Immature natural killer cell (primary cell): ENCODE data around the gene KCNK4. TPM values are rescaled to one million over a fixed set of nuclear protein-coding genes. Genes with fewer than 3 reads are reported as not detected.
A peak's percentile ranks its signal among the peaks of the same experiment; 100 is the strongest.
"Not testable (repeated sequence)": the region's sequence is repeated elsewhere in the genome, so short reads cannot be mapped to it uniquely, and the experiment has no call there.

Experiments
- DNase-seq, 3 donors: peaks; one replicate each; pipeline ENCODE4 v3.0.0; 2022; ENCODE audit warnings: mixed read lengths in 1 of 3
- H3K27ac Mint-ChIP-seq, 6 donors: one replicate each; pipeline ENCODE4 v1.8.0; 2020; ENCODE audit warnings: mixed read lengths in 6 of 6, mild to moderate bottlenecking in 5 of 6, inconsistent platforms in 4 of 6, moderate library complexity in 3 of 6
- H3K27me3 Mint-ChIP-seq, 3 donors: one replicate each; pipeline ENCODE4 v1.8.0; 2020 to 2021; ENCODE audit warnings: low read depth in 3 of 3, mild to moderate bottlenecking in 3 of 3, mixed read lengths in 3 of 3, moderate library complexity in 3 of 3, inconsistent platforms in 1 of 3
- H3K36me3 Mint-ChIP-seq, 3 donors: one replicate each; pipeline ENCODE4 v1.8.0; 2020; ENCODE audit warnings: mixed read lengths in 3 of 3, inconsistent platforms in 2 of 3, mild to moderate bottlenecking in 2 of 3
- H3K4me1 Mint-ChIP-seq, 2 donors: one replicate each; pipeline ENCODE4 v1.8.0; 2020; ENCODE audit warnings: inconsistent platforms in 2 of 2, mild to moderate bottlenecking in 2 of 2, mixed read lengths in 2 of 2, moderate library complexity in 1 of 2
- H3K4me3 Mint-ChIP-seq, 5 donors: one replicate each; pipeline ENCODE4 v1.8.0; 2020; ENCODE audit warnings: mild to moderate bottlenecking in 5 of 5, mixed read lengths in 5 of 5, inconsistent platforms in 3 of 5, moderate library complexity in 3 of 5
- H3K9me3 Mint-ChIP-seq, 6 donors: one replicate each; pipeline ENCODE4 v1.8.0; 2020; ENCODE audit warnings: mild to moderate bottlenecking in 6 of 6, mixed read lengths in 6 of 6, inconsistent platforms in 4 of 6, moderate library complexity in 3 of 6
- polyA plus RNA-seq, 3 donors: library from polyadenylated mRNA; unstranded; fragments of 300-500 nt; fragmentation: Illumina TruSeq; gene quantifications; one replicate each; pipeline ENCODE4 v1.2.3, GENCODE V29; 2021

KCNK4 gene
- polyA plus RNA-seq, 3 donors from 2014 or later: not detected

GRCh38 chr11:64306563-64306875 is 15.4 kb downstream of the KCNK4 start:
- peaks cover 30 to 33% of the 10 kb centered on the region in 2 donors for H3K4me1 Mint-ChIP-seq

GRCh38 chr11:64306876-64307622 is 15.9 kb downstream of the KCNK4 start:
- peaks cover 30 to 33% of the 10 kb centered on the region in 2 donors for H3K4me1 Mint-ChIP-seq
- peak overlapping the region; percentile 91 to 98 (median 94) for H3K4me3 Mint-ChIP-seq
- H3K36me3 Mint-ChIP-seq: peaks cover 0 to 4% (median 0%) of the 10 kb centered on the region in 3 donors
- peak overlapping the region in 5 of 6 donors; percentile 93 to 97 (median 93) for H3K27ac Mint-ChIP-seq
- peaks cover 5 to 10% (median 10%) of the 10 kb centered on the region in 3 donors for H3K27me3 Mint-ChIP-seq
- no peaks in the 10 kb centered on the region for H3K9me3 Mint-ChIP-seq
- DNase-seq: no peak

More at GRCh38 chr11:64306563-64306875, 15.4 kb downstream of the KCNK4 start:
- Mint-ChIP-seq H3K36me3 (peaks cover 0 to 4% (median 0%) of the 10 kb centered on the region in 3 donors), H3K9me3 (no peaks in the 10 kb centered on the region), H3K4me3 (peak overlapping the region; percentile 91 to 98 (median 94)), H3K27me3 (peaks cover 7 to 15% (median 10%) of the 10 kb centered on the region in 3 donors), H3K27ac (peak overlapping the region; percentile 93 to 98 (median 94))
- no peak for DNase-seq

- Mint-ChIP-seq H3K4me1 (peaks cover 34 to 37% of the 10 kb centered on the region in 2 donors), H3K27ac (peak overlapping the region; percentile 6 to 69 (median 54)), H3K4me3 (peak overlapping the region; percentile 24 to 59 (median 50))
- not testable (repeated sequence) for H3K36me3 Mint-ChIP-seq, H3K27me3 Mint-ChIP-seq, DNase-seq, H3K9me3 Mint-ChIP-seq
Measured at GRCh38 chr11:64307795-64308194, 16.7 kb downstream of the KCNK4 start.

- Mint-ChIP-seq H3K9me3 (no peaks in the 10 kb centered on the region), H3K4me3 (no peak overlapping the region), H3K4me1 (peaks cover 25 to 33% of the 10 kb centered on the region in 2 donors), H3K36me3 (peaks cover 0 to 14% (median 0%) of the 10 kb centered on the region in 3 donors), H3K27me3 (peaks cover 7 to 11% (median 8%) of the 10 kb centered on the region in 3 donors), H3K27ac (peak overlapping the region; percentile 19 to 86 (median 67))
- DNase-seq: no peak
Measured at GRCh38 chr11:64312947-64313346, 21.8 kb downstream of the KCNK4 start.

- no peaks in the 10 kb centered on the region for H3K9me3 Mint-ChIP-seq
- peak overlapping the region; percentile 19 to 86 (median 46) for H3K27ac Mint-ChIP-seq
- no peak for DNase-seq
- peaks cover 9 to 17% (median 14%) of the 10 kb centered on the region in 3 donors for H3K27me3 Mint-ChIP-seq
- no peak overlapping the region for H3K4me3 Mint-ChIP-seq
- peaks cover 31 to 37% of the 10 kb centered on the region in 2 donors for H3K4me1 Mint-ChIP-seq
- peaks cover 0 to 14% (median 0%) of the 10 kb centered on the region in 3 donors for H3K36me3 Mint-ChIP-seq
Measured at GRCh38 chr11:64313491-64314145, 22.5 kb downstream of the KCNK4 start.

- Mint-ChIP-seq H3K27ac (peak overlapping the region in 4 of 6 donors; percentile 57 to 86 (median 64)), H3K4me3 (peak overlapping the region in 1 of 5 donors; percentile 12), H3K36me3 (peaks cover 0 to 14% (median 0%) of the 10 kb centered on the region in 3 donors), H3K27me3 (peaks cover 9 to 19% (median 14%) of the 10 kb centered on the region in 3 donors), H3K9me3 (no peaks in the 10 kb centered on the region), H3K4me1 (peaks cover 36 to 44% of the 10 kb centered on the region in 2 donors)
- no peak for DNase-seq
Measured at GRCh38 chr11:64314146-64314804, 23.2 kb downstream of the KCNK4 start.

- Mint-ChIP-seq H3K36me3 (peaks cover 0 to 14% (median 0%) of the 10 kb centered on the region in 3 donors), H3K27me3 (peaks cover 9 to 19% (median 14%) of the 10 kb centered on the region in 3 donors), H3K9me3 (no peaks in the 10 kb centered on the region), H3K4me1 (peaks cover 39 to 47% of the 10 kb centered on the region in 2 donors), H3K27ac (peak overlapping the region in 4 of 6 donors; percentile 53 to 81 (median 72)), H3K4me3 (no peak overlapping the region)
- DNase-seq: no peak
Measured at GRCh38 chr11:64314805-64315561, 23.9 kb downstream of the KCNK4 start.

- DNase-seq, H3K9me3 Mint-ChIP-seq: not testable (repeated sequence)
- peaks cover 45 to 51% of the 10 kb centered on the region in 2 donors for H3K4me1 Mint-ChIP-seq
- peak overlapping the region; percentile 86 to 99 (median 93) for H3K4me3 Mint-ChIP-seq
- peaks cover 0 to 15% (median 0%) of the 10 kb centered on the region in 3 donors for H3K36me3 Mint-ChIP-seq
- H3K27ac Mint-ChIP-seq: peak overlapping the region; percentile 98 to 100 (median 100)
- H3K27me3 Mint-ChIP-seq: peaks cover 9 to 19% (median 14%) of the 10 kb centered on the region in 3 donors
Measured at GRCh38 chr11:64315667-64316526, 24.8 kb downstream of the KCNK4 start.

GRCh38 chr11:64316672-64317324 is 25.7 kb downstream of the KCNK4 start:
- peaks cover 9 to 19% (median 14%) of the 10 kb centered on the region in 3 donors for H3K27me3 Mint-ChIP-seq
- H3K4me1 Mint-ChIP-seq: peaks cover 46 to 57% of the 10 kb centered on the region in 2 donors
- H3K9me3 Mint-ChIP-seq: no peaks in the 10 kb centered on the region
- DNase-seq: no peak
- H3K36me3 Mint-ChIP-seq: peaks cover 0 to 22% (median 3%) of the 10 kb centered on the region in 3 donors
- peak overlapping the region; percentile 86 to 99 (median 93) for H3K4me3 Mint-ChIP-seq
- H3K27ac Mint-ChIP-seq: peak overlapping the region; percentile 98 to 100 (median 100)

GRCh38 chr11:64317325-64317960 is 26.3 kb downstream of the KCNK4 start, which contains the start of gene TRMT112:
Gene TRMT112 (minus strand): TSS chr11:64317559. CDS start chr11:64317526, 33 bp downstream.
- peaks cover 45 to 56% of the 10 kb centered on the region in 2 donors for H3K4me1 Mint-ChIP-seq
- DNase-seq: peak; percentile 98 to 99 (median 98)
- H3K36me3 Mint-ChIP-seq: peaks cover 0 to 22% (median 3%) of the 10 kb centered on the region in 3 donors
- H3K9me3 Mint-ChIP-seq: no peaks in the 10 kb centered on the region
- peaks cover 9 to 19% (median 14%) of the 10 kb centered on the region in 3 donors for H3K27me3 Mint-ChIP-seq
- H3K27ac Mint-ChIP-seq: peak within 1 kb of the TSS; percentile 98 to 100 (median 100)
- peak within 1 kb of the TSS; percentile 86 to 99 (median 93) for H3K4me3 Mint-ChIP-seq

GRCh38 chr11:64317961-64318765 is 27.1 kb downstream of the KCNK4 start, which contains the start of gene PRDX5:
Gene PRDX5 (plus strand): TSS chr11:64318121. CDS start chr11:64318216, 95 bp downstream.
- Mint-ChIP-seq H3K9me3 (no peaks in the 10 kb centered on the region), H3K4me1 (peaks cover 41 to 49% of the 10 kb centered on the region in 2 donors), H3K36me3 (peaks cover 0 to 15% (median 3%) of the 10 kb centered on the region in 3 donors), H3K4me3 (peak within 1 kb of the TSS; percentile 86 to 99 (median 93)), H3K27ac (peak within 1 kb of the TSS; percentile 98 to 100 (median 100)), H3K27me3 (peaks cover 9 to 19% (median 14%) of the 10 kb centered on the region in 3 donors)
- DNase-seq: peak; percentile 98 to 99 (median 98)
